ENCODE results near the gene SPTBN2.

The SPTBN2 gene

DNA sequence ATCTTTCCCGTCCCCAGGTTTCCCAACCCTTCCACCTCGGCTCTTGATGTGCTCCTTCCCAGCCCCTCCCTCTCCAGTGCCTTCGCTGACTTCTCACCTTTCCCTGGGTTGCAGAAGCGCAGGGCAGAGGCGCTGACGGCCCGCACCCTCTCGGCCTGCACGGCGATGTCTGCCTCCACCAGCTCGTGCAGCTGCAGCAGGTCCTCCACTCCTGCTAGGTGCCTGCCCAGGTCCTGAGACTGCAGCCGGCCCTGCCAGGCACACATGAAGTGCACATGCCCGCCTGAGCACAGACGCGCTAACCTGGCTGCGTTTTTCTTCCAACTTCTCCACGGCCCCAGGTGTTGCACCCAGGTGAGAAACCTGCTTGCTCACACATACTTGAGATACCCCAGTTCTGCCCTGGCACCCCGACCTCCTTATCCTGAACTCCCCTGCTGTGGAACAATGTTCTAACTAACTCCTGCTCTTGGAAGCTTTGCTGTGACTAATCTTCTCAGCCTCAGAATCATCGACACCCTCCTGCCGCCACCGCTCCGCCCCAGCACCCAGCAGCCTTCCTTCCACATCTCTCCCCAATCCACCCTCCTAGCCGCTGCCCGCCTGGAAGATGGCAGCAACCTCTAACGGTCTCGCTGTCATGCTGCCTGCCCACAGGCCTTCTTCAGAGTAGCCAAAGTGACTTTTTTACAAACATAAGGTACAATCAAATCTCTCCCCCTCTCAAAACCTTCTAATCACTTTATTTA lies 23.3 kb downstream of the SPTBN2 start:
- ATAC-seq = no peak

DNA sequence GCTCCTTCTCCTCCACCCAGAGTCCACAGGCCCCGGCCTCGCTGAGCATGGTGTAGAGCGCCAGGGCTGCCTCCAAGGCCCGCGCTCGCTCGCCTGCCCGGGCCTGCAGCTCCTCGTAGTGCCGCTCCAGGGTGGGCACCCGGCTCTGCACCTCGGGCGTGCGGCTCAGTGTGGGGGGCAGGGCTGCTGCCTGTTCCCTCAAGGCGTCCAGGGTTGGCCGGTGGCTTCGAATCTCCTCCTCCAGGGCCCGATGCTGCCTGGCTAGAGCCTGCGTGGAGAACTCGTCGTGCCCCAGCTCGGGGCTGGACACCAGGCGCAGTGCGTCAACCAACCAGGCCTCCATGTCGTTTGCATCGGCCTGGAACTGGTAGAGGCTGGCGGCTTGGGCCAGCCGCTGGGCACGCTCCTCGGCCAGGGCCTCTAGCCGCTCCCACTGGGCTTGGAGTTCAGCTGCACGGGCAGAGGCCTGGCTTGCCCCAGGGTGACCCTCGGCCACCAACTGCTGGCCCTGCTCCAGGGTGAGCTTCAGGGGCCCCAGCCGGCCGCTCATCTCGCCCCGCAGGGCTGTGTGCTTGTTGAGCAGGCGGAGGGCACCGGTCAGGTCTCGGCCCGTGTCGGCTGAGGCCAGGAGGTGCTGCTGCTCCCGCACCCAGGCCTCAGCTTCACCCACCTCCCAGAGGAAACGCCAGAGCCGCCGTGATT lies 24.2 kb downstream of the SPTBN2 start:
- ATAC-seq = no peak; the same call in 2 of the 3 replicates
- TF ChIP-seq PPARA (CRISPR knock-in tag; IDR thresholded peaks at IDR 0.05; ENCODE audit: borderline replicate concordance) = no peak
- no peak for TF ChIP-seq BACH2 (CRISPR knock-in tag; IDR thresholded peaks at IDR 0.05; ENCODE audit: borderline replicate concordance)
- no peak for TF ChIP-seq TOX (CRISPR knock-in tag; IDR thresholded peaks at IDR 0.05; ENCODE audit: borderline replicate concordance)
- TF ChIP-seq RARB (CRISPR knock-in tag; IDR thresholded peaks at IDR 0.05) = no peak
- no peak for TF ChIP-seq ISL1 (CRISPR knock-in tag; IDR thresholded peaks at IDR 0.05)
- TF ChIP-seq, protein P1, sequence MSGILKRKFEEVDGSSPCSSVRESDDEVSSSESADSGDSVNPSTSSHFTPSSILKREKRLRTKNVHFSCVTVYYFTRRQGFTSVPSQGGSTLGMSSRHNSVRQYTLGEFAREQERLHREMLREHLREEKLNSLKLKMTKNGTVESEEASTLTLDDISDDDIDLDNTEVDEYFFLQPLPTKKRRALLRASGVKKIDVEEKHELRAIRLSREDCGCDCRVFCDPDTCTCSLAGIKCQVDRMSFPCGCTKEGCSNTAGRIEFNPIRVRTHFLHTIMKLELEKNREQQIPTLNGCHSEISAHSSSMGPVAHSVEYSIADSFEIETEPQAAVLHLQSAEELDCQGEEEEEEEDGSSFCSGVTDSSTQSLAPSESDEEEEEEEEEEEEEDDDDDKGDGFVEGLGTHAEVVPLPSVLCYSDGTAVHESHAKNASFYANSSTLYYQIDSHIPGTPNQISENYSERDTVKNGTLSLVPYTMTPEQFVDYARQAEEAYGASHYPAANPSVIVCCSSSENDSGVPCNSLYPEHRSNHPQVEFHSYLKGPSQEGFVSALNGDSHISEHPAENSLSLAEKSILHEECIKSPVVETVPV (CRISPR knock-in tag; IDR thresholded peaks at IDR 0.05) = no peak

More for the DNA sequence above, 23.3 kb downstream of the SPTBN2 start:
- TF ChIP-seq ZFP30 (CRISPR knock-in tag; IDR thresholded peaks at IDR 0.05) (no peak), ZNF70 (CRISPR knock-in tag; IDR thresholded peaks at IDR 0.05) (no peak)
- TF ChIP-seq, protein P2, sequence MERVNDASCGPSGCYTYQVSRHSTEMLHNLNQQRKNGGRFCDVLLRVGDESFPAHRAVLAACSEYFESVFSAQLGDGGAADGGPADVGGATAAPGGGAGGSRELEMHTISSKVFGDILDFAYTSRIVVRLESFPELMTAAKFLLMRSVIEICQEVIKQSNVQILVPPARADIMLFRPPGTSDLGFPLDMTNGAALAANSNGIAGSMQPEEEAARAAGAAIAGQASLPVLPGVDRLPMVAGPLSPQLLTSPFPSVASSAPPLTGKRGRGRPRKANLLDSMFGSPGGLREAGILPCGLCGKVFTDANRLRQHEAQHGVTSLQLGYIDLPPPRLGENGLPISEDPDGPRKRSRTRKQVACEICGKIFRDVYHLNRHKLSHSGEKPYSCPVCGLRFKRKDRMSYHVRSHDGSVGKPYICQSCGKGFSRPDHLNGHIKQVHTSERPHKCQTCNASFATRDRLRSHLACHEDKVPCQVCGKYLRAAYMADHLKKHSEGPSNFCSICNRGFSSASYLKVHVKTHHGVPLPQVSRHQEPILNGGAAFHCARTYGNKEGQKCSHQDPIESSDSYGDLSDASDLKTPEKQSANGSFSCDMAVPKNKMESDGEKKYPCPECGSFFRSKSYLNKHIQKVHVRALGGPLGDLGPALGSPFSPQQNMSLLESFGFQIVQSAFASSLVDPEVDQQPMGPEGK (CRISPR knock-in tag; IDR thresholded peaks at IDR 0.05; ENCODE audit: borderline replicate concordance) = no peak

DNA sequence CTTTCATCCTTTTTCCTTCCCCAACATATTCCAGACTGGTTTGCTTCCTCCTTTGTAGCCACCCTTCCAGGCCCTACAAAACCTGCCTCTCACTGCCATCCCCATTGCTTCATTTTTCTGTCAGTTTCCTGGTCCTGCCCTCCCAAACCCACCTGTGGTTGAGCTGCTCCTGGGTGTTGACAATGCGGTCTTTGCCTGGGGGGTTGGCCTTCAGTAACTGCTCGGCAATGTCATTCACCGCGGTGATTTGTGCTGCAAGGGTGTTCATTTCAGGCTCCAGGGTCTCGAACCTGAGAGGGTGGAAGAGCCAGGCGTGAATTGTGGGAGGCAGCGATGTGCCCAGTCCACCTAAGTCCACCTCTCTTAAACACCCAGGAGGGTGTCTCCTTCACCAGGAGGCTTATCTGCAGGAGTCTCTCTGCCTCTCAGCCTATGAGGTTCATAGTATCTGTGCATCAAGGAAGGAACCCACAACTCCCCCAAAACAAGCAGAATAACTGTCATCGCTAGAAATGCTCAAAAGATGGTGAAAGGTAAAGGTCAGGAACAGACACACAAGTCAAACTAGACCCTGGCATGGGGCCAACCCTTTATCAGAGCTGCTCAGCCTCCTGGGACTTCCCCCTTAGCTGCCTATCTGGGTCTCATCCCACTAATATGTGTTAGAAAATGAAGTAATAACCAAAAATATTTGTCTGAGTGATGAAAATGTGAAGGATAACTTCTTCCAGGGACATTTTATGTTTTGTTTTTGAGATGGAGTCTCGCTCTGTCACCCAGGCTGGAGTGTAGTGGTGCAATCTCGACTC lies 27.4 kb downstream of the SPTBN2 start:
- ATAC-seq = no peak
- no peak for TF ChIP-seq ESRRG (CRISPR knock-in tag; IDR thresholded peaks at IDR 0.05)
- TF ChIP-seq, protein P1 (CRISPR knock-in tag; IDR thresholded peaks at IDR 0.05) = no peak
- TF ChIP-seq SNAI2 (CRISPR knock-in tag; IDR thresholded peaks at IDR 0.05) = no peak
- TF ChIP-seq, protein P3, sequence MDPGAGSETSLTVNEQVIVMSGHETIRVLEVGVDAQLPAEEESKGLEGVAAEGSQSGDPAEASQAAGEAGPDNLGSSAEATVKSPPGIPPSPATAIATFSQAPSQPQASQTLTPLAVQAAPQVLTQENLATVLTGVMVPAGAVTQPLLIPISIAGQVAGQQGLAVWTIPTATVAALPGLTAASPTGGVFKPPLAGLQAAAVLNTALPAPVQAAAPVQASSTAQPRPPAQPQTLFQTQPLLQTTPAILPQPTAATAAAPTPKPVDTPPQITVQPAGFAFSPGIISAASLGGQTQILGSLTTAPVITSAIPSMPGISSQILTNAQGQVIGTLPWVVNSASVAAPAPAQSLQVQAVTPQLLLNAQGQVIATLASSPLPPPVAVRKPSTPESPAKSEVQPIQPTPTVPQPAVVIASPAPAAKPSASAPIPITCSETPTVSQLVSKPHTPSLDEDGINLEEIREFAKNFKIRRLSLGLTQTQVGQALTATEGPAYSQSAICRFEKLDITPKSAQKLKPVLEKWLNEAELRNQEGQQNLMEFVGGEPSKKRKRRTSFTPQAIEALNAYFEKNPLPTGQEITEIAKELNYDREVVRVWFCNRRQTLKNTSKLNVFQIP (CRISPR knock-in tag; IDR thresholded peaks at IDR 0.05; ENCODE audit: borderline replicate concordance, low read depth) = no peak
- no peak for TF ChIP-seq OSR1 (CRISPR knock-in tag; IDR thresholded peaks at IDR 0.05)
- no peak for TF ChIP-seq ZNF70 (CRISPR knock-in tag; IDR thresholded peaks at IDR 0.05)
- TF ChIP-seq ZFP30 (CRISPR knock-in tag; IDR thresholded peaks at IDR 0.05) = no peak
- TF ChIP-seq ZC3H10 (CRISPR knock-in tag; IDR thresholded peaks at IDR 0.05) = no peak
- TF ChIP-seq ZNF565 (CRISPR knock-in tag; conservative IDR thresholded peaks at IDR 0.05; ENCODE audit: low read depth) = no peak
- no peak for TF ChIP-seq BACH2 (CRISPR knock-in tag; IDR thresholded peaks at IDR 0.05; ENCODE audit: borderline replicate concordance)
- TF ChIP-seq, protein P4, sequence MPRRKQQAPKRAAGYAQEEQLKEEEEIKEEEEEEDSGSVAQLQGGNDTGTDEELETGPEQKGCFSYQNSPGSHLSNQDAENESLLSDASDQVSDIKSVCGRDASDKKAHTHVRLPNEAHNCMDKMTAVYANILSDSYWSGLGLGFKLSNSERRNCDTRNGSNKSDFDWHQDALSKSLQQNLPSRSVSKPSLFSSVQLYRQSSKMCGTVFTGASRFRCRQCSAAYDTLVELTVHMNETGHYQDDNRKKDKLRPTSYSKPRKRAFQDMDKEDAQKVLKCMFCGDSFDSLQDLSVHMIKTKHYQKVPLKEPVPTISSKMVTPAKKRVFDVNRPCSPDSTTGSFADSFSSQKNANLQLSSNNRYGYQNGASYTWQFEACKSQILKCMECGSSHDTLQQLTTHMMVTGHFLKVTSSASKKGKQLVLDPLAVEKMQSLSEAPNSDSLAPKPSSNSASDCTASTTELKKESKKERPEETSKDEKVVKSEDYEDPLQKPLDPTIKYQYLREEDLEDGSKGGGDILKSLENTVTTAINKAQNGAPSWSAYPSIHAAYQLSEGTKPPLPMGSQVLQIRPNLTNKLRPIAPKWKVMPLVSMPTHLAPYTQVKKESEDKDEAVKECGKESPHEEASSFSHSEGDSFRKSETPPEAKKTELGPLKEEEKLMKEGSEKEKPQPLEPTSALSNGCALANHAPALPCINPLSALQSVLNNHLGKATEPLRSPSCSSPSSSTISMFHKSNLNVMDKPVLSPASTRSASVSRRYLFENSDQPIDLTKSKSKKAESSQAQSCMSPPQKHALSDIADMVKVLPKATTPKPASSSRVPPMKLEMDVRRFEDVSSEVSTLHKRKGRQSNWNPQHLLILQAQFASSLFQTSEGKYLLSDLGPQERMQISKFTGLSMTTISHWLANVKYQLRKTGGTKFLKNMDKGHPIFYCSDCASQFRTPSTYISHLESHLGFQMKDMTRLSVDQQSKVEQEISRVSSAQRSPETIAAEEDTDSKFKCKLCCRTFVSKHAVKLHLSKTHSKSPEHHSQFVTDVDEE (CRISPR knock-in tag; IDR thresholded peaks at IDR 0.05) = no peak
- no peak for TF ChIP-seq CSDC2 (CRISPR knock-in tag; IDR thresholded peaks at IDR 0.05)
- no peak for TF ChIP-seq GLIS3 (CRISPR knock-in tag; IDR thresholded peaks at IDR 0.05)
- no peak for TF ChIP-seq ISL1 (CRISPR knock-in tag; IDR thresholded peaks at IDR 0.05)
- TF ChIP-seq ZNF8 (CRISPR knock-in tag; IDR thresholded peaks at IDR 0.05) = no peak
- no peak for TF ChIP-seq ZFP3 (CRISPR knock-in tag; IDR thresholded peaks at IDR 0.05)
- TF ChIP-seq TOX (CRISPR knock-in tag; IDR thresholded peaks at IDR 0.05; ENCODE audit: borderline replicate concordance) = no peak
